Adrenal gland (tissue), 5 donors: ENCODE data around the gene FHOD3.

Source experiments
- CTCF ChIP-seq, 6 experiments: fragments of 450-650 bp in 4 of 6; fragments of 200-600 bp in 2 of 6; sonication (generic) in 1 of 6; IDR thresholded peaks; 1 replicate in 5 of 6; 2 replicates in 1 of 6; pipeline versions ENCODE4 v1.5.1 to v1.8.0; 2016 to 2021; ENCODE audit warnings: antibody characterized with exemption in 6 of 6, mild to moderate bottlenecking in 2 of 6, moderate library complexity in 1 of 6
- POLR2A ChIP-seq, 2 donors: fragments of 450-650 bp; IDR thresholded peaks; one replicate each; pipeline ENCODE4 v1.6.1; 2017; ENCODE audit warnings: antibody characterized with exemption in 2 of 2, mild to moderate bottlenecking in 2 of 2, moderate library complexity in 1 of 2
- donor health status: DM: no; HTN: no; CAD: no.

DNA sequence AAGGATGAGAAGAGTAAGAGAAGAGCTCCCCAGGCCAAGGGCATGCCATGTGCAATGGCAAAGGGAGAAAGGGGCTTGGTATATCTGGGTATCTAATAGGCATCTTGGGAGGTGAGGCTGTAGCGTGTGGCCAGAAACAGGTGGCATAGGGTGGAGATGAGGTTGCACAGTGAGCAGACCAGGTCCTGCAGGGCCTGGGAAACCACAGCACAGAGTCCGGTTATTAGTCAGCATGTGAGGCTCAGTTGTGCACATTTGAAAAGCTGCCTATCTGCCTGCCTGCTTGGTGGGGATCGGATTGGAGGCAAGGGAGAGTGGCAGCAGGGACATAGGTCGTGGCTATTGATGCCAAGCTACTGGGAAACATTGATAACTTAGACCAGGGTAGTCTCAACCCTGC, 340.7 kb downstream of the FHOD3 start:
- TF ChIP-seq CTCF (IDR thresholded peaks at IDR 0.05) = no peak
- TF ChIP-seq POLR2A (IDR thresholded peaks at IDR 0.05) = no peak
